Stomach (tissue), 9 donors: ENCODE data around the gene PTOV1. TPM values are rescaled to one million over a fixed set of nuclear protein-coding genes. Genes with fewer than 3 reads are reported as not detected.

Experiments
- DNase-seq, 2 donors: peaks; one replicate each; pipeline versions ENCODE4 v3.0.0 to v3.0.0-alpha.2; 2013 to 2019
- H3K27ac ChIP-seq, 5 donors: fragments of 200-600 bp in 4 of 5; sonication (generic) in 4 of 5; one replicate each; pipeline ENCODE4 v1.5.1; 2013 to 2019; ENCODE audit warnings: mild to moderate bottlenecking in 1 of 5, moderate library complexity in 1 of 5
- H3K27me3 ChIP-seq, 3 donors: fragments of 200-600 bp; sonication (generic); one replicate each; pipeline ENCODE4 v1.5.1; 2017 to 2019; ENCODE audit warnings: mixed run types in 1 of 3
- H3K36me3 ChIP-seq, 4 donors: fragments of 200-600 bp; sonication (generic); 1 replicate in 3 of 4; 2 replicates in 1 of 4; pipeline ENCODE4 v1.5.1; 2016 to 2019
- H3K4me1 ChIP-seq, 4 donors: fragments of 200-600 bp; sonication (generic); one replicate each; pipeline ENCODE4 v1.5.1; 2016 to 2019
- H3K4me3 ChIP-seq, 4 donors: fragments of 200-600 bp; sonication (generic) in 3 of 4; one replicate each; pipeline ENCODE4 v1.5.1; 2016 to 2019; ENCODE audit warnings: mild to moderate bottlenecking in 1 of 4
- H3K9me3 ChIP-seq, 4 donors: fragments of 200-600 bp; sonication (generic); one replicate each; pipeline ENCODE4 v1.5.1; 2016 to 2019
- CTCF ChIP-seq, 7 experiments: fragments of 450-650 bp in 4 of 7; fragments of 200-600 bp in 3 of 7; sonication (generic) in 3 of 7; IDR thresholded peaks; one replicate each; pipeline ENCODE4 v1.5.1; 2016 to 2019; ENCODE audit warnings: antibody characterized with exemption in 7 of 7, control low read depth in 2 of 7, mild to moderate bottlenecking in 1 of 7
- EP300 ChIP-seq: sonication (generic); formaldehyde crosslinking; IDR thresholded peaks from one replicate; pipeline ENCODE4 v1.6.1; 2017; ENCODE audit warnings: antibody characterized with exemption
- POLR2A ChIP-seq, 4 donors: fragments of 450-650 bp; IDR thresholded peaks; one replicate each; pipeline ENCODE4 v1.6.1; 2016; ENCODE audit warnings: antibody characterized with exemption in 4 of 4, control low read depth in 2 of 4, mild to moderate bottlenecking in 1 of 4, moderate library complexity in 1 of 4
- POLR2AphosphoS5 ChIP-seq, 3 donors: sonication (generic); formaldehyde crosslinking; IDR thresholded peaks; one replicate each; pipeline ENCODE4 v1.6.1; 2016; ENCODE audit warnings: antibody characterized with exemption in 3 of 3
- WGBS, 5 donors: extraction: QIAGEN DNeasy Blood & Tissue Kit in 3 of 5; methylation state at CpG; one replicate each; pipeline versions ENCODE4 v1.1.5 to v1.1.7; 2013 to 2018; 5-methylcytosine and 5-hydroxymethylcytosine counted together
- intact Hi-C: fragments of 100-400 bp; cut with DNase I; formaldehyde crosslinking; loops from one replicate; pipeline ENCODE4 v1.15.1; 2023; ENCODE audit warnings: low total_unique reads
- polyA plus RNA-seq, 3 donors: library from polyadenylated mRNA; stranded (reverse); fragments of 200-250 nt; gene quantifications; one replicate each; pipeline ENCODE4 v1.2.3, GENCODE V29; 2013
- total RNA-seq, 5 donors: library from RNA; depleted of rRNA; stranded (reverse); fragments of >200 nt; gene quantifications; one replicate each; pipeline versions ENCODE4 v1.1.0 to v1.2.3, GENCODE V29; 2014 to 2016
- donor health status: healthy with polysubstance abuse.
- donor health status: Bipolar disorder and iron deficiency.
- donor health status: healthy.

The PTOV1 gene
- total and polyA plus RNA-seq, 8 donors: 45.0 to 186 (median 118) TPM

GRCh38 chr19:49848938-49849337 is 2.0 kb upstream of the PTOV1 start:
- Histone ChIP-seq H3K4me1 (peaks cover 15 to 46% (median 32%) of the 10 kb centered on the region in 4 donors), H3K9me3 (no peaks in the 10 kb centered on the region), H3K27me3 (no peaks in the 10 kb centered on the region), H3K4me3 (no peak overlapping the region), H3K27ac (no peak overlapping the region), H3K36me3 (peaks cover 0 to under 1% (median 0%) of the 10 kb centered on the region in 4 donors)
- TF ChIP-seq EP300 (no peak), POLR2A (IDR thresholded peaks at IDR 0.05) (no peak), CTCF (IDR thresholded peaks at IDR 0.05) (no peak), POLR2AphosphoS5 (IDR thresholded peaks at IDR 0.05) (no peak)
- no peak for DNase-seq
- intact Hi-C loops: no loop called here
- WGBS, 5 donors: 75 to 87% (median 83%) methylated on average over 3 of the region's 3 CpGs

GRCh38 chr19:49849433-49850220 is 1.3 kb upstream of the PTOV1 start:
- Histone ChIP-seq H3K27ac (peak overlapping the region in 4 of 5 donors; percentile 98 to 100 (median 100)), H3K4me1 (peaks cover 15 to 53% (median 38%) of the 10 kb centered on the region in 4 donors), H3K9me3 (no peaks in the 10 kb centered on the region), H3K36me3 (peaks cover 2 to 7% (median 5%) of the 10 kb centered on the region in 4 donors), H3K27me3 (no peaks in the 10 kb centered on the region), H3K4me3 (peak overlapping the region; percentile 97 to 99 (median 97))
- intact Hi-C loops: no loop called here
- no peak for DNase-seq
- WGBS, 5 donors: 86 to 92% (median 90%) methylated on average over 15 of the region's 15 CpGs
- TF ChIP-seq CTCF (IDR thresholded peaks at IDR 0.05): no peak
- TF ChIP-seq POLR2A (IDR thresholded peaks at IDR 0.05): no peak
- no peak for TF ChIP-seq POLR2AphosphoS5 (IDR thresholded peaks at IDR 0.05)

- intact Hi-C loops: no loop called here
- peaks cover 15 to 55% (median 44%) of the 10 kb centered on the region in 4 donors for H3K4me1 ChIP-seq
- no peaks in the 10 kb centered on the region for H3K27me3 ChIP-seq
- DNase-seq: no peak
- no peaks in the 10 kb centered on the region for H3K9me3 ChIP-seq
- H3K36me3 ChIP-seq: peaks cover 7 to 12% (median 11%) of the 10 kb centered on the region in 4 donors
- TF ChIP-seq POLR2A (IDR thresholded peaks at IDR 0.05) (no peak), CTCF (IDR thresholded peaks at IDR 0.05) (no peak), POLR2AphosphoS5 (IDR thresholded peaks at IDR 0.05) (no peak), EP300 (no peak)
- WGBS, 5 donors: 53 to 58% (median 54%) methylated on average over 12 of the region's 12 CpGs
- peak overlapping the region; percentile 98 to 100 (median 100) for H3K27ac ChIP-seq
- H3K4me3 ChIP-seq: peak overlapping the region; percentile 97 to 99 (median 97)
These were observed 805 bp upstream of the PTOV1 start for GRCh38 chr19:49850221-49850486.

- no peaks in the 10 kb centered on the region for H3K27me3 ChIP-seq
- peak in 1 of 2 donors; percentile 72 for DNase-seq
- no peaks in the 10 kb centered on the region for H3K9me3 ChIP-seq
- intact Hi-C loops: no loop called here
- TF ChIP-seq CTCF (IDR thresholded peaks at IDR 0.05): no peak
- TF ChIP-seq POLR2A (IDR thresholded peaks at IDR 0.05): no peak
- TF ChIP-seq POLR2AphosphoS5 (IDR thresholded peaks at IDR 0.05): no peak
- no peak for TF ChIP-seq EP300
- 1 to 3% (median 2%) methylated on average over 22 to 77 of the region's 78 CpGs for WGBS, 5 donors
- peak overlapping the region; percentile 98 to 100 (median 100) for H3K27ac ChIP-seq
- H3K36me3 ChIP-seq: peaks cover 21 to 27% (median 26%) of the 10 kb centered on the region in 4 donors
- peak overlapping the region; percentile 97 to 99 (median 97) for H3K4me3 ChIP-seq
- peaks cover 15 to 57% (median 44%) of the 10 kb centered on the region in 4 donors for H3K4me1 ChIP-seq
These were observed 699 bp downstream of the PTOV1 start for GRCh38 chr19:49851456-49852259.
